ENCODE data around the gene BIK.
"Not testable (repeated sequence)": the region's sequence is repeated elsewhere in the genome, so short reads cannot be mapped to it uniquely, and the experiment has no call there.

BIK gene

GRCh38 chr22:43136255-43136654, 25.7 kb downstream of the BIK start:
- DNase-seq (ENCODE audit: low read depth) = no peak

GRCh38 chr22:43136801-43137200, 26.3 kb downstream of the BIK start:
- DNase-seq (ENCODE audit: low read depth) = no peak

- DNase-seq (ENCODE audit: low read depth) = no peak
Observed at GRCh38 chr22:43142880-43143562, 32.5 kb downstream of the BIK start, which contains the start of gene MCAT. MCAT (minus strand) TSS chr22:43143398; CDS start chr22:43143348, 50 bp downstream.

- no peak for DNase-seq (ENCODE audit: low read depth)
Observed at GRCh38 chr22:43144949-43145348, 34.4 kb downstream of the BIK start.

DNA sequence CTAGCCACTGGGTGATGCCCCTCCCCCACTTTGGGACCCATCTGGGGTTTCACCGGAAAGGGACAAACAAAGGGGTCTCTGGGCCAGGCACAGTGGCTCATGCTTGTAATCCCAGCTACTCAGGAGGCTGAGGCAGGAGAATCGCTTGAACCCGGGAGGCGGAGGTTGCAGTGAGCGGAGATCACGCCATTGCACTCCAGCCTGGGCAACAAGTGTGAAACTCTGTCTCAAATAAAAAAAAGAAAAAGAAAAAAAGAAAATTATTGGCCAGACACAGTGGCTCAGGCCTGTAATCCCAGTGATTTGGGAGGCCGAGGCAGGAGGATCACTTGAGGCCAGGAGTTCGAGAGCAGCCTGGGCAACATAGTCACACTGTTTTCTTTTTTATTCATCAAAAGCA, 34.8 kb downstream of the BIK start:
- not testable (repeated sequence) for DNase-seq (ENCODE audit: low read depth)

DNA sequence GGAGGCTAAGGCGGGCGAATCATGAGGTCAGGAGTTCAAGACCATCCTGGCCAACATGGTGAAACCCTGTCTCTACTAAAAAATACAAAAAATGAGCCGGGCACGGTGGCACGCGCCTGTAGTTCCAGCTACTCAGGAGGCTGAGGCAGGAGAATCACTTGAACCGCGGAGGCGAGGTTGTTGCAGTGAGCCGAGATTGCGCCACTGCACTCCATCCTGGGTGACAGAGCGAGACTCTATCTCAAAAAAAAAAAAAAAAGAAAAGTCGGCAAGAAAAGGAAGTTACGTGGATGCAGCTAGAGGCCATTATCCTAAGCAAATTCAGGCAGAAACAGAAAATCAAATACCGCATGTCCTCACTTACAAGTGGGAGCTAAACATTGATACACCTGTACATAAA, 35.8 kb downstream of the BIK start:
- DNase-seq (ENCODE audit: low read depth) = not testable (repeated sequence)

- DNase-seq (ENCODE audit: low read depth) = no peak
Observed at GRCh38 chr22:43147821-43148220, 37.3 kb downstream of the BIK start.

- DNase-seq (ENCODE audit: low read depth) = no peak
Observed at GRCh38 chr22:43148581-43148980, 38.0 kb downstream of the BIK start.

DNA sequence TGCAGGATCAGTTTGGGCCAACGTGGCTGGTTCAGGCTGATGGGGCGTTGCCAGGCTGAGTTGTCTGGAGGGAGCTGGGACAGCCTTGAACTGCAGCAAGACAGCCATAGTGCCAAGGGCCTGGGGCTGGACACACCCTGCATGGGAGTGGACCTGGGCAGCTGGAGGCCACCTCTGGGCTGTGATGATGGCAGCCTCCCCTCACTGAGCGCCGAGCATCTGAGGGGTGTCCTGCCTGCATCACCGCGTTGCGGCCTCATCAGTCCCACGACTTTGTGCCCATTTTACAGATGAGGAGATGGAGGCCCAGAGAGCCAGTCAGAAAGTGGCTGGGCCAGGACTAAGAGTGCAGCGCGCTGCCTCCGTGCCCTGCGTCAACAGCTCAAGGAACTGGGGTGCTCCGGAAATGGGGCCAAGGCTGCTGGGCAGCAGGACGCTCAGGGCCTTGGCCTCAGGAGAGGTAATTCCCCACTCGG, 40.2 kb downstream of the BIK start:
- DNase-seq (ENCODE audit: low read depth) = no peak

DNA sequence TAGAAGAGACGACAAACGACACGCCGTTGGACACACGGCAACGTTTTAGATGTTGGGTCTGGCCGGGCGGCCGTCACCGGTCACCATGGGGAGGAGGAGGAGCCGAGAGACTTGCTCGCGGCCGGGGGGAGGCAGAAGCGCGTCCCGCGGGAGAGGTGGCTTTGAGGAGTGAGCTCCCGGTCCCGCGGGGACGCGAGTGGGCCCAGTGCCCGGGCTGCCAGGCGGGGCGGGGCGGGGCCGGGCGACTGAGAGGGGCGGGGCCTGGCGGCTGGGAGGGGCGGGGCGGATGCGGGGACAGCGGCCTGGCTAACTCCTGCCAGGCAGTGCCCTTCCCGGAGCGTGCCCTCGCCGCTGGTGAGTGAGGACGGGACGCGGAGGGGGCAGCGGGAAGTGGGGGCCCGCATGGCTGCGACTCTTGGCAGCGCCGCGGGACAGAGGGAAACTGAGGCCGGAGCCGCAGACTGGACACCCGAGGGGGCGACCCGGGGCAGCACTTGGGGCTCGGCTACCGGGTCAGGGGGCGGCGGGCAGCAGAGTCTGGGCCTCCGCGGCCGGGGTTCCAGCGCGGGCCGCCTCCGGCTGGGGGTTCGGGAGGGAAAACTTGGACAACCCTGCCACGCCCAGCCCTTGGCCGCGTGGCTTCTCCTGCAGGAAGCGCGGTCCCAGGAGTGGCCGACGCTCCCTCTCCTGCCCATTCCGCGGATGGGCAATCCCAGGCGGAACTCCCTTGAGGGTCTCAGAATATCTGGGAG, 40.9 kb downstream of the BIK start, which contains the start of gene TSPO:
TSS of gene TSPO (plus strand) at position 309 of the 752 bp plus-strand sequence. CDS start 7,680 bp downstream, outside the sequence.
- no peak for DNase-seq (ENCODE audit: low read depth)

- no peak for DNase-seq (ENCODE audit: low read depth)
Observed at GRCh38 chr22:43152003-43152356, 41.4 kb downstream of the BIK start.

- peak; percentile 51 for DNase-seq (ENCODE audit: low read depth)
Observed at GRCh38 chr22:43152357-43153071, 42.0 kb downstream of the BIK start.

DNA sequence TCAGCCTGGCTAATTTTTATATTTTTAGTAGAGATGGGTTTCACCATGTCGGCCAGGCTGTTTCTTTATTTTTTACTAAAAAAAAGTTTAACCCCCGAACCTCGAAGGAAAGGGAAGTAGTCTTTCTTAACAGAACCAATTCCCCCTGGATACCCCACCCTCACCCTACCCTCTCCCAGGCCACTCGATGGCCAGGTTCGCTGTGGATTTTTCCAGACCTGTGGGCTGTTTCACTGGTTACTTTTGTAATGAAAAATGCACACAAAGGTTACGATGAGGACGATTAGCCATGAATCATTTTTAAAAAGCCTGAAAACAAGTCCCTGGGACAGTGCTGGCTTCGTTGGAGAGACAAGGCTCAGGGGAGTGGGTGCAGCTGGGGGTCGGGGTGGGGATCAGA, 43.3 kb downstream of the BIK start:
- DNase-seq (ENCODE audit: low read depth) = no peak

DNA sequence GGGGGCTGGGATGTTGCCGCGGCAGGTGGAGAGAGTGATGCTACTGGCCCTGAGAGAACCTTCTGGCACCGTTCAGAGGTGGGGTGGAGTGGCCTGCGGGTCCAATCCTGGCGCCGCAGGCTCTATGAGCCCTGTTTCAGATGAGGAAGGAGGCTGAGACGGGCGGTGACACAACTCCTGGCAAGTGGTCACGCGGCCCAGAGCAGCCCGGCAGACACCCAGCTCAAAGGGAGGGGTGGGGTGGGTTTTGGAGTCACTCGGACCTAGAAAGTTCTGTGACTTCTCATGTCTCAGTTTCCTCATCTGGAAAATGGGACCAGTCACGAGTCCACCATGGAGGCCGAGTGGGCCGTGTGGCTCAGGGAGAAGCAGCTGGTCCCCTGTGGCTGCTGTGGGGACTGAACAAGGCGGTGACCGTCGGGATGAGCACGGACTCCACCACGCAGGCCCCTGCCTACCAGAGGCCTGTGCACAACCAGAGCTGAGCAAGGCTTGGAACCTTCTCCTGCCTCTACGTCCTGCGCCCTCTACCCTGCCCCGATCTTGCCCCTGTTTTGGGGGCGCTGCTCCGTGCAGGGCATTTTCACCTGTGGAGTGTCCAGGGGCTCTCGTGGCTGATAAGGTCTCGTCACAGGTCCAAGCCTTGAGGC, 44.5 kb downstream of the BIK start:
- no peak for DNase-seq (ENCODE audit: low read depth)

GRCh38 chr22:43155789-43156188, 45.2 kb downstream of the BIK start:
- DNase-seq (ENCODE audit: low read depth) = no peak

DNA sequence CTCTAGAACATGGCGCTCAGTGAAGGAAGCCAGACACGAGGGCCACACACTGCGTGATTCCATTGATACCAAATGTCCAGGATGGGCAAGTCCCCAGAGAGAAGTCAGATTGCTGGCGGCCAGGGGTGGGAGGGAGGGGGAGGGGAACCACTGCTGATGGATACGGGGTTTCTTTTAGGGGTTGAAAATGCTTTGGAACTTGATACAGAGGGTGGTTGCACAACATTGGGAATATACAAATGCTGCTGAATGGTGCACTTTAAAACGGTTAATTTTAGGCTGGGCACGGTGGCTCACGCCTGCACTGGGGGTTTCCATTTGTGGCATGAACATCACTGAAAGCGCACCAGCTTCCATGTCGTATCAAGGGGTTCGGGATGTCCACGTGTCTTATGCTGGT, 45.9 kb downstream of the BIK start:
- DNase-seq (ENCODE audit: low read depth) = no peak

DNA sequence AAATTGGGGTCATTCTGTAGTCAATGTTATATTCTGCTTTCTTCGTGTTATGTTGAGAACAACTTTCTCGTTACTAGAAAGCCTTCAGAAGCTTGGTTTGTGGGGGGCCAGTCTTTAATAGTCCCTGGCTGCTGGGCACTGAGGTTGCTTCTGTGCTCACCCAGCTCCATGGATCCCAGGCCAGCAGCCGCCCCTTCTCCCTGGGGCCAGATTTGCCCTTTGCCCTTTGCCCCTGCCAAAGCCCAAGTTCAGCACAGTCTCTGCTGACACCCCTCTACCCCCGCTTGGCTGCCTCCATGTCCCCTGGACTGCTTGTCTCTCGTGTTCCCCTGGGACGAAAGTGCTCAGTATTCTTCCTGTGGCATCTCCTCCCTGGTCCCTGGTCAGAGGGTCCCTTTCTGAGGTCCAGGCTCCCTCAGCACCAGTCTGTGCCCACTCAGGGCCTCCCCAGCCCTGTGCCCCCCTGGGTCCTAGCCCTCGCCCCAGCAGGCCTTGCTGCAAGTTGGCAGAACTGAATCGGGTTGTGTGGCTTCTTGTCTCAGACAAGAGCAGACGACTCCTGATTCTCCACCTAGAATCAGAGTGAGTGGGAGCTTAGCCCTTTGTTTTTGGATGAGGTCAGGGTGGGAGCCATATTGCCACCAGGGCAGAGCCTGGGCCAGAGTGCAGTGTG, 47.5 kb downstream of the BIK start:
- no peak for DNase-seq (ENCODE audit: low read depth)

- no peak for DNase-seq (ENCODE audit: low read depth)
Observed at GRCh38 chr22:43158778-43159483, 48.4 kb downstream of the BIK start.

DNA sequence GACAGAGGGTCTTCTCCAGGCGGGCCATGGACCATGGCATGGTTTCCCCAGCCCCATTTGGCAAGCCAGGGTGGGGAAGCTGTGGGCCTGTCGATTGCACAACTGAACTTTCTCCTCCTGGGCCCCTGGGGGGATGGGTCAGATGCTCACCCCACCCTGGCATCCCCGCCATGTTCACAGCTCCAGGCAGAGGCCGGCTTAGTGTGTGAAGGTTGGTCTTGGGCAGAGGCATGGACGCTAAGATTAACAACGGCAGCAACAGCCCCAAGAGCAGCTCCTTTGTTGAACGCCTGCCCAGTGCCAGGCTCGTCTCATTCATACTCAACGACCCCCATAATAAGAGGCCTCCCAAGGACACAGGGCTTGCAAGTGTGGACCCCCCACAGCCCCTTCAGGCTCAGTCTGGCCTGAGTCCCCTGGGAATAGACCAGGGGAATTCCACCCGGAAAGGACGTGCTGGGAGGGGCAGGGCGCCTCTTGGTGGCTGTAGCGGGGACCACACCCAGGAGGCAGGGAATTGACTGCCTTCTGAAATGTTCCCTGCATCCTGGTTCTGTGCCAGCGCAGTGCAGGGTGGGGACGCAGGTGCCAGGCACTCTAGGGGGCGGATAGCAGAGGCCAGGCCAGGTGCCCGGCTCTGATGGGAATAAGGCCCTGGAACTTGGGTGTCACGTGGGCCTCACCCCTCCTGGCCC, 49.1 kb downstream of the BIK start:
- DNase-seq (ENCODE audit: low read depth) = no peak

- no peak for DNase-seq (ENCODE audit: low read depth)
Observed at GRCh38 chr22:43160497-43161126, 50.1 kb downstream of the BIK start.

Data from fibroblast of the conjunctiva (primary cell).